ENCODE measurements around the gene MOGAT1.

DNA sequence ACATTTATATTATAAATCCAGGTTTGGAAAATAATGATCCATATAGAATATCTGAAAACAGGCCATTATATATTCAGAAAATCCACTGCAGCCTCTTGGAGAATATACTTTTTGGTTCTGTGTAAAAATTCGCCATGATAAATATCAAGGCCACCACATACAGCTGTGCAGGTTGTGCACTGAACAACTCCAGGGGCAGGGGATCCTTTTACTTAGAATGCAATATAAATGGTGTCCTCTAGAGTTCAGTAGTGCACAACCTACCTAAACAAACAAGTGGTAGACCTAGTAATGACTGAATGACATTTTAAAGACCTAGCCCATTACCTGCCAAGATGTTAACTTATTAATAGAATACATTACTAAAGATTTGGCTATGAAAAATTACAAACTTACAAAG, 22.4 kb downstream of the MOGAT1 start:
- TF ChIP-seq, protein P1, sequence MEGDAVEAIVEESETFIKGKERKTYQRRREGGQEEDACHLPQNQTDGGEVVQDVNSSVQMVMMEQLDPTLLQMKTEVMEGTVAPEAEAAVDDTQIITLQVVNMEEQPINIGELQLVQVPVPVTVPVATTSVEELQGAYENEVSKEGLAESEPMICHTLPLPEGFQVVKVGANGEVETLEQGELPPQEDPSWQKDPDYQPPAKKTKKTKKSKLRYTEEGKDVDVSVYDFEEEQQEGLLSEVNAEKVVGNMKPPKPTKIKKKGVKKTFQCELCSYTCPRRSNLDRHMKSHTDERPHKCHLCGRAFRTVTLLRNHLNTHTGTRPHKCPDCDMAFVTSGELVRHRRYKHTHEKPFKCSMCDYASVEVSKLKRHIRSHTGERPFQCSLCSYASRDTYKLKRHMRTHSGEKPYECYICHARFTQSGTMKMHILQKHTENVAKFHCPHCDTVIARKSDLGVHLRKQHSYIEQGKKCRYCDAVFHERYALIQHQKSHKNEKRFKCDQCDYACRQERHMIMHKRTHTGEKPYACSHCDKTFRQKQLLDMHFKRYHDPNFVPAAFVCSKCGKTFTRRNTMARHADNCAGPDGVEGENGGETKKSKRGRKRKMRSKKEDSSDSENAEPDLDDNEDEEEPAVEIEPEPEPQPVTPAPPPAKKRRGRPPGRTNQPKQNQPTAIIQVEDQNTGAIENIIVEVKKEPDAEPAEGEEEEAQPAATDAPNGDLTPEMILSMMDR (IDR thresholded peaks at IDR 0.05; ENCODE audit: low read depth, low read length): peak; percentile 34
- no peak for TF ChIP-seq EZH2phosphoT487 (IDR thresholded peaks at IDR 0.05; ENCODE audit: low read depth)

All from OCI-LY3 (cell line).